ENCODE data around the gene UBE4B.

DNA sequence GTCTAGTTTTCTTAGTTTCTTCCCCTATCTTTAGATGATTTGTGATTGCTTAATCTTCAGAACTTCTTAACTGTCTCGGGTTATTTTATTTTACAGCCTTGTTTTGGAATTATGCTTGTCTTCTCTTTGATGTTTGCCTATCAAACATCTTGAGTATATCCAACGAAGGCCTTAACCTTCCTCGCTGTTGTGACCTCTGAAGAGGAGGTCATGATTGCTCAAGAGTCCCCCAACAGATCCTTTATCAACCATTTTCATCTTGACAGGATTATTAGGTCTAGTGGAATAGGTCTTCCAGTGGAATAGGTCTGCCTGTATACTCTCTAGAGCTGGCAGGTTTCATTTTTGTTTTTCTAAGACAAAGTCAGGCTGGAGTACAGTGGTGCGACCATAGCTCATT is 45.7 kb downstream of the UBE4B start:
- TF ChIP-seq BHLHE40 (IDR thresholded peaks at IDR 0.05; ENCODE audit: borderline replicate concordance) (no peak), NFRKB (IDR thresholded peaks at IDR 0.05) (no peak), LEF1 (IDR thresholded peaks at IDR 0.05; ENCODE audit: borderline replicate concordance) (no peak), FOXK2 (IDR thresholded peaks at IDR 0.05) (no peak), FOXM1 (IDR thresholded peaks at IDR 0.05; ENCODE audit: borderline replicate concordance) (no peak), FOXA1 (IDR thresholded peaks at IDR 0.05) (no peak), ELF4 (IDR thresholded peaks at IDR 0.05) (no peak), CTBP1 (IDR thresholded peaks at IDR 0.05; ENCODE audit: borderline replicate concordance) (no peak), ARNT (IDR thresholded peaks at IDR 0.05) (no peak)

Data from HEK293T (cell line).